Measurements from ENCODE around the gene NR5A1.

DNA sequence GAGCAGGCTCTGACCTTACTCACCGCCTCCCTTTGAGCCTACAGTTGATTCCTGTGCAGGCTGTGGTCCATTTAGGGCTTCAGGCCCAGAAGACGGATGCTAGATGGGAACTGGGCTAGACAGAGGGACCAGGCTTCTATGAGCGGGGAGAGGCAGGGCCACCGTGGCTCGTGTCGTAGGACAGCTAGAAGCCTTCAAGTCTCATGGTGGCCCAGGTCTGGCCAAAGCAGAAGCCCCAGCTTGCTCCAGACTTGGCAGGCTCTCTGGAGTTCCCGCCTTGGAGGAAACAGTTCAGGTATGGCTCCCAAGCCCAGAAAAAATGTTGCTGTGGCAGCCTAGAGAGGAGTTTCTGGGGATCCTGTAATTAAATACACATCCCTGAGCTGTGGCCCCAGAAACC is 10.9 kb upstream of the NR5A1 start:
- TF ChIP-seq ZNF768 (CRISPR knock-in tag; IDR thresholded peaks at IDR 0.05): no peak
- no peak for TF ChIP-seq NPAS2 (CRISPR knock-in tag; IDR thresholded peaks at IDR 0.05; ENCODE audit: borderline replicate concordance)
- no peak for TF ChIP-seq HDAC1 (CRISPR knock-in tag; IDR thresholded peaks at IDR 0.05)
- no peak for TF ChIP-seq E2F5 (CRISPR knock-in tag; conservative IDR thresholded peaks at IDR 0.05)
- no peak for TF ChIP-seq PAX8 (CRISPR knock-in tag; IDR thresholded peaks at IDR 0.05; ENCODE audit: borderline replicate concordance)
- TF ChIP-seq ZNF251 (CRISPR knock-in tag; IDR thresholded peaks at IDR 0.05): no peak
- no peak for TF ChIP-seq ZNF644 (CRISPR knock-in tag; IDR thresholded peaks at IDR 0.05; ENCODE audit: low read depth)
- TF ChIP-seq ZNF558 (CRISPR knock-in tag; IDR thresholded peaks at IDR 0.05; ENCODE audit: borderline replicate concordance): no peak
- TF ChIP-seq BHLHE40 (IDR thresholded peaks at IDR 0.05; ENCODE audit: low read length): no peak
- no peak for TF ChIP-seq ZSCAN5A (CRISPR knock-in tag; IDR thresholded peaks at IDR 0.05; ENCODE audit: borderline replicate concordance)
- no peak for TF ChIP-seq MAZ (IDR thresholded peaks at IDR 0.05; ENCODE audit: borderline replicate concordance, low read depth, low read length)
- no peak for TF ChIP-seq MAZ (CRISPR knock-in tag; IDR thresholded peaks at IDR 0.05; ENCODE audit: low read depth)
- no peak for TF ChIP-seq HNF4A (CRISPR knock-in tag; IDR thresholded peaks at IDR 0.05)
- TF ChIP-seq ZBTB26 (CRISPR knock-in tag; IDR thresholded peaks at IDR 0.05; ENCODE audit: borderline replicate concordance): no peak
- TF ChIP-seq, protein P1, sequence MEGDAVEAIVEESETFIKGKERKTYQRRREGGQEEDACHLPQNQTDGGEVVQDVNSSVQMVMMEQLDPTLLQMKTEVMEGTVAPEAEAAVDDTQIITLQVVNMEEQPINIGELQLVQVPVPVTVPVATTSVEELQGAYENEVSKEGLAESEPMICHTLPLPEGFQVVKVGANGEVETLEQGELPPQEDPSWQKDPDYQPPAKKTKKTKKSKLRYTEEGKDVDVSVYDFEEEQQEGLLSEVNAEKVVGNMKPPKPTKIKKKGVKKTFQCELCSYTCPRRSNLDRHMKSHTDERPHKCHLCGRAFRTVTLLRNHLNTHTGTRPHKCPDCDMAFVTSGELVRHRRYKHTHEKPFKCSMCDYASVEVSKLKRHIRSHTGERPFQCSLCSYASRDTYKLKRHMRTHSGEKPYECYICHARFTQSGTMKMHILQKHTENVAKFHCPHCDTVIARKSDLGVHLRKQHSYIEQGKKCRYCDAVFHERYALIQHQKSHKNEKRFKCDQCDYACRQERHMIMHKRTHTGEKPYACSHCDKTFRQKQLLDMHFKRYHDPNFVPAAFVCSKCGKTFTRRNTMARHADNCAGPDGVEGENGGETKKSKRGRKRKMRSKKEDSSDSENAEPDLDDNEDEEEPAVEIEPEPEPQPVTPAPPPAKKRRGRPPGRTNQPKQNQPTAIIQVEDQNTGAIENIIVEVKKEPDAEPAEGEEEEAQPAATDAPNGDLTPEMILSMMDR (CRISPR knock-in tag; IDR thresholded peaks at IDR 0.05): no peak
